Hippocampal formation (tissue), 2 donors: Measurements from ENCODE around the gene CARNS1.
"Not testable (repeated sequence)": the region's sequence is repeated elsewhere in the genome, so short reads cannot be mapped to it uniquely, and the experiment has no call there.

Experiments
- DNase-seq, 2 donors: peaks; one replicate each; lab custom pipeline; 2025; lab: John Stamatoyannopoulos, UW

The CARNS1 gene

DNA sequence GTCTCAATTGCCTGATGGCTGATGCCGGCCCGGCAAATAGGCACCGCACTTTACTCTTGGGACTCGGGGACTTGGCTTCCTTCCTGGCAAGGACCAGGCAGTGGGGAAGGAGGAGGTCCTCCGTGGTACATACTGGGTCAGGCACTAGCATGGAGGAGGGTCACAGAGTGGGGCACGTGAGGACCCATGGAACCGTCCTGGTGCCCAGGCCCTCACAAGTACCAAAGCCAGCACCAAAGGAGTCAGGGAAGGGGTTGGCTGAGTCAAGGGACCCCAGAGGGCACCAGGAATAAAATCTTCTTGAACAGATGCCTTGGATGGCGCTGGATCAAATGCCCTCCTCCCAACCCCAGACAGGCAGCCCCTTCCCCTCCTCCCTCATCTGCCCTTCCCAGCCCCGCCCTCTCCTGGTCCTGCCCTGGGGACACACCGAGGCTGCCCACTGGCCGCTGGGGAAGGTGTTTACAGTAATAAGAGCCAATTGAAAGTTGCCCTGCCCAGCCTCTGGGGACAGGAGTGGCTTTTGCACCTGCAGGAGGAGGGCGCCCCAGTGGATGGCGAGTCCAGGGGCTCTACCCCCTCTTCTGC lies 5.6 kb upstream of the CARNS1 start:
- DNase-seq: no peak

DNA sequence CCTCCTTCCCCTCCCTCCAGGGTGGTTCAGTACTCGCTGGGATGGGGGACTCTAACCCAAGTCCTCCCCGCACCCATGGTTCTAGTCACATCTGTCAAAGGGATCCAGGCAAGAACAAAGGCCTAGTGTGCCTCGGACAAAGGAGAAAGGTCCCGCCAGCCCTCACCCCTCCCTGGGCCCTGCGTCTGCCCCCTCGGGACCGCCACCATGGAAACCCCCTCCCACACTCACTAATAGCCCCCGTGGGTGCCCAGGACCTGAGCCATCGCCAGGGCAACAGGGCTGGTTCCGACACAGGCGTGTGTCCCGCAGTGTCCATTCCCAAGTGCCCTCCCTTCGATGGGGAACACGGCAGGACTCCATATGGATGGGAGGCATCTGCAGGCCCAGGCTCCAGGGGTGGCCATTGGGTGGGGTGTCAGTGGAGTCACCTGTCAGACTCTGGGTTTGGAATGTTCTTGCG lies 5.1 kb upstream of the CARNS1 start:
- peak; percentile 86 to 90 for DNase-seq

DNA sequence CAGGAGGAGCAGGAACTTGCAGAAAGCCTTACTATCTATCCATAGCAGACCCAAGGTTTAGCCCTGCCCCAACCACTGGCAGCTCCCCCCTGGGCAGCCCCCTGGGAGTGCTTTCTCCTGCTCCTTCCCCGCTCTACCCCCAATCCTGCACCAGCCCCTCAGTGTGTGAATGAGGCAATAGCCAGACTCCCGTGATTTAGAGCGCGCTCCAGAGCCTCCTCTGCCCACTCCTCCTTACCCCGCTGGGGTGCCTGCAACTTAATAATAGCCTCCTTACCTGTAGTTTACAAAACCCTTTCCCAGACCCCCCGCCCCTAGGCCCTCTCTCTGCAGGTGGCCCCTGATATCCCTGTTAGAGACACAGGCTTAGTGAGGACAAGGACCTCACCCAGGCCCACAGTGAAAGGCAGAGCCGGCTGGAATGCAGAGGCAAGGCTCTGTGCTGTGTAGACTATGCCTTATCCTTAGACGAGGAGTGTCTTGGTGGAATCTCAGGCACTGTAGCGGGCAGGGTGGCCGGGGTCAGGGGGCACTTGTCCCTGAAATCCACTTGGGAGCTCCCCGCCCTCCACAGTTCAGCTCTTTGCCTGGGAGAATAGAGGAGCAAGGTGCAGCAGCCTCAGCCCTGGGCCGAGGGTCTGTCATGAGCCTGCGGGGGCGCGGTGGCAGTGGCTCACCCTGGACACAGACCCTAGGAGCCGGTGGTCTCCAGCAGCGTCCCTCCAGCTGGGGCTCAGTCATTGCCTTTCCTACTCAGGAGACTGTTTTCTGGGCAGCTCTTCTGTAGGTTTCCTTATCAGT lies 4.3 kb upstream of the CARNS1 start:
- DNase-seq: no peak

DNA sequence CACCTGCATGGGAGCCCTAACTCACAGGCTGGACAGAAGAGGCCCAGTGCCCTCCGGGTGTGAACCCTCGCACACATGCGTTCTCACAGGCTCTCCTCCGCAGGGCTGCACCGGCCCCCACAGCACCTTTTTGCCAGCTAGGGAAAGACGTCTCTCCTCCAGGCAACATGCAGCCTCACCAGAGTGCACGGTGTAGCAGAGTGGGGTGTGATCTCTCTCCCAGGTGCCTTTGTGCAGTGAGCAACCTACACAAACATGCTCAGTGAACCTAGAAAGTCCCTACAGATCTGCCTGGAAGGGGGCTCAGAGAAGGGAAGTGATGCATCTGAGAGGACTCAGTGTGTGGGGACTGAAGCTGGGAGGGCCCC lies 3.7 kb upstream of the CARNS1 start:
- DNase-seq: no peak

DNA sequence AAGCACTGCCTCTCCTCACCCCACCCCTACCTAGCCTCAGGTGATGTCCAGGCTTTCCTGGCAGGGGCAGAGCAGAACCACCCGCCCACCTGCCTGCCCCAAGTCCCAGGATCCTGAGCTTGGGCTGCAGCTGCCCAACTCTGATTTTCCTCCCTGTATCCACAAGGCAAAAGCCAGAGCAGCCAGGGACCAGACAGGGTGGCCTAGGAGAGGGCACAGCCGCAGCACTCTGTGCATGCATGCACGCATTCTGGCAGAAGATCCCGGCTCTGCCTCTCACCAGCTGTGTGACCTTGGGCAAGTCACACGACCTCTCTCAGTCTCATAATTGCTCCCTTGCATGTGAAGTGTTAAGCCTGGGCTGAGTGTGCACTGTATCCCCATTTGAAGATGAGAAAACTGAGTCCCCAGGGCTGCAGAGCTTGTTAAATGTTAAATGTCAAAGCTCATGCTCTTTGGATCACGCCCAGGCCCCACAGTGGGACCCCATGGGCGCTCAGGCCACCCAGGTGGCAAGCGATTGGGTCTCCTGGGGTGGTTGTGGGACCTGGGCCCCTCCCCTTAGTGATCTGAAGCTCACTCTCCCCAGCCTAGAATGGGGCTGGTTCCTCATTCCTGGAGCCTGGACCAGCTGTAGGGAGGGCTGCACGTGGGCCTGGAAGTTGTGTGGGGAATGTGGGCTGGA lies 2.8 kb upstream of the CARNS1 start:
- DNase-seq: no peak

DNA sequence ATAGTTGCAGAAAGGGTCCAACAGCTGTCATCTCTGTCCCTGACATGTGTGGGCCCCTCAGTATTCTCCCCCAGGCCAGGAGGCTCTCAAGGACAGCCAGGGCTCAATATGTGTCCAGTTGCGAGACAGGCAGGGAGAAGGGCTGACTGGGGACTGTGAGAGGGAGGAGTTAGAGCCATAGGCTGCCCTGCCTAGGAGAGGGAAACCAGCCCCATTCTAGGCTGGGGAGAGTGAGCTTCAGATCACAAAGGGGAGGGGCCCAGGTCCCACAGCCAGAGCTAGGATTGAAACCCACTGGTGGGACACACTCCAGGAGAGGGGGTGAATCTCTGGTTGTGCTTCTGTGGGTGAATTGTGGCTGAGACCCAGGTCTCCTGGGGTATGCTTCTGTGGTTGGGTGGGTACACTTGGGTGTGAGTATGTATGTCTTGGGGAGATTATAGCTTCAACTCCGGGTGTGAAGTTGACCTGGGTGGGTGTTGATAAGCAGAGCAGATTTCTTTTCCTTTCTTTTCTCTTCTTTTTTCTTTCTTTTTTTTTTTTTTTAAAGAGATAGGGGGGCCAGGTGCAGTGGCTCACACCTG lies 2.1 kb upstream of the CARNS1 start:
- peak in 1 of 2 donors; percentile 27 for DNase-seq

DNA sequence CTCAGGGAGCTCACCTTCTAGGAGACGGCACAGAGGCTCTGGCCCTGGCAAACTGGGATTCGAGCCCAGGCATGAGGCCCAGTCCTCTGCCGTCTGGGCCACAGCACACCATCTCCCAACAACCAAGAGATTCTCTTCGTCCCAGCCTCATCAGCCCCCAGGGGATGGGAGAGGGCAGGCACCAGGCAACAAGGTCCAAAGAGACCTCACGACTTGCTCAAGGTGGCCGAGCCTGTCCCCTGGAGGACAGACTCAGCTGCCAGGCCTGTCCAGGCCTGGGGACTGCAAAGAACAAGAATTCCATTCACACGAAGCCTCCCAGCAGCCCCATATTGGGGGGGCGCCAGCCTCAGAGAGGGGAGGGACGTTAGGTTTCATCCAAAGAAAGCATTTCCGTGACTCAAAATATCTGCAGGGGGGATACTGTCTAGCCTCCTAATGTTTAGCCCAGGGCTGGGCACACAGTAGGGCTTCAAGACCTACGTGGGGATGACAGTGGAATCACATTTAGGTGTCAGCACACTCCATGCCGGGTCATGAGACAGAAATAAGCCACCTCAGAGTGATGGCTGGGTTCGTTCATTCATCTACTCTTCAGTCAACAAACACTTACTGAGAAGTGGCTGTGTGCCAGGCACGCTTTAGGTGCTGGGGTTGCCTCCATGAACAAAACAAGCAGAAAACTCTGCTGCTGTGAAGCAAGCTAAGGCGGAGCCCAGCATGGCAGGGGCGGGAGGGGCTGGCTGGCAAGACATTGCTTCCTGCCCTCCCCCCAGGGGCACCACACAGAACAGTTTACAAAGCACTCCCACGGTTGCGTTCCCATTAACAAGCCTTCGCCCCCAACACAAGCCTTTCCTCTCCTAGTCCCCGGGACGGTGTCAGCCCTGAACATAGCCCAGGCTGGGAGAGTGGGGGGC lies 1.2 kb downstream of the CARNS1 start:
- no peak for DNase-seq

DNA sequence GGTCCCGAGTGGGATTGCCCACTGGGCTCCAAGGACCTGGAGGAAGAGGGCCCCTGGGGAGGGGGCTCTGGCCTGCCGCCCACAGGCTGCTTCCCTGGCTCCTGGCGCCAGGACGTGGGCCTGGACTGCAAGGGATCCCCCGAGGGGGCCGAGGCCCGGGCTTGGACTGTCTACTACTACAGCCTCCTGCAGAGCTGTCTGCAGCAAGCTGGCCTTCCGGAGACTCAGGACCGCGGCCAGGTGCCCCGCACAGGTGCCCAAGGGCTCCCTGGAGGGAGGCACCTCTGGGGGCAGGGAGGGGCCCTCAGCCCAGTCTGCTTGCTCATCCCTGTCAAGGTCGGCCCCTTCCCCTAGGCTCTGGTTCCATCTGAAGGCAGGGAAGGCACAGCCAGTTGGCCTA lies 1.9 kb downstream of the CARNS1 start:
- DNase-seq: no peak

DNA sequence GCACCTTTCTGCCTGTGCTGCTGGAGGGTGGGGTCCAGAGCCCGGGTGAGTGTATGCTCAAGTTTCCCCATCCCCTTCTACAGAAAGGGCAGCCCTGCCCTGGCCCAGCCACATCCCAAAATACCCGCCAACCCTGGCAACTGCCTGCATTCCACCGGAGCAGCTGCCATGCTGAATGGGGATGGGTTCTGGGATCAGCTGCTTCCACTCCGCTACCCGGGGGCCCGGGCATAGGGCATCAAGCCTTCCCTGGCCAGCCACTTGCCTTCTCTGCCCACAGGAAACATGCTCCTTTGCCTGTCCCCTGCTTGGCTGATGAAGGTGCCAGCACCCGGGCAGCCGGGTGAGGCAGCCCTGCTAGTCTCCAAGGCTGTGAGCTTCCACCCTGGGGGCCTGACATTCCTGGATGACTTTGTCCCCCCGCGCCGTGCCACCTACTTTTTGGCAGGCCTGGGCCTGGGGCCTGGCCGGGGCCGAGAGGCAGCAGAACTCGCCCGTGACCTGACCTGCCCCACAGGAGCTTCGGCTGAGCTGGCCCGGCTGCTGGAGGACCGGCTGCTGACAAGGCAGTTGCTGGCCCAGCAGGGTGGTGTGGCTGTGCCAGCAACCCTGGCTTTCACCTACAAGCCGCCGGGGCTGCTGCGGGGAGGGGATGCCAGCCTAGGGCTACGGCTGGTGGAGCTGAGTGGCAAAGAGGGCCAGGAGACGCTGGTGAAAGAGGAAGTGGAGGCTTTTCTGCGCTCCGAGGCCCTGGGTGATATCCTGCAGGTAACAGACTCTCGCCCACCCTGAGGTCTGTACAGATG lies 3.2 kb downstream of the CARNS1 start:
- no peak for DNase-seq

DNA sequence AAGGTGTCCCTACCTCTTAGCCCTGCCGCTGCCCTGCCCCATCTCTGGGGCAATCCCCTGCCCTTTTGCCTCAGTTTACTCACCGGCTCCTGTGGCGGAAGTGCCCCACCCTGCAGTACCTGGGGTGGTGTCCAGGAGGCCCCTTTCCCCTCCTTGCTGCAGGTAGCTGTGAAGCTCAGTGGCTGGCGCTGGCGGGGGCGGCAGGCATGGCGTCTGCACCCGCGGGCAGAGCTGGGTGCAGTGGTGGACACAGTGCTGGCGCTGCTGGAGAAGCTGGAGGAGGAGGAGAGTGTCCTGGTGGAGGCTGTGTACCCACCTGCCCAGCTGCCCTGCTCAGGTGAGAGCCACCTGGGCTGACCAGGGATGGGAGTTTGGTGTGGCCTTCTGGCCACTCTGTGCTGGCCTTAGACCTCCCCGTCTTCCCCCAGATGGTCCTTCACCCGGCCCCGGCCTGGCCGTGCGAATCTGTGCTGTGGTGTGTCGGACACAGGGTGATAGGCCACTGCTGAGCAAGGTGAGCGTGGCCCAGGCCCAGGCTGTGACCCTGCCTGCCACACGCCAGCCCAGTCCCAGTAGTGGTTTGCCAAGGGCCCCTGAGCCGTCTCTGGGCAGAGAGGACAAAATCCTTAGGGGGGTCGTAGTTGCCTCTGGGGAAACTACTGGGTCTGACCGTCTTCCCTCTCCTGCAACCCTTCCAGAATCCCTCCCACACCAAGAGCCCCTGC lies 4.0 kb downstream of the CARNS1 start:
- DNase-seq: no peak

DNA sequence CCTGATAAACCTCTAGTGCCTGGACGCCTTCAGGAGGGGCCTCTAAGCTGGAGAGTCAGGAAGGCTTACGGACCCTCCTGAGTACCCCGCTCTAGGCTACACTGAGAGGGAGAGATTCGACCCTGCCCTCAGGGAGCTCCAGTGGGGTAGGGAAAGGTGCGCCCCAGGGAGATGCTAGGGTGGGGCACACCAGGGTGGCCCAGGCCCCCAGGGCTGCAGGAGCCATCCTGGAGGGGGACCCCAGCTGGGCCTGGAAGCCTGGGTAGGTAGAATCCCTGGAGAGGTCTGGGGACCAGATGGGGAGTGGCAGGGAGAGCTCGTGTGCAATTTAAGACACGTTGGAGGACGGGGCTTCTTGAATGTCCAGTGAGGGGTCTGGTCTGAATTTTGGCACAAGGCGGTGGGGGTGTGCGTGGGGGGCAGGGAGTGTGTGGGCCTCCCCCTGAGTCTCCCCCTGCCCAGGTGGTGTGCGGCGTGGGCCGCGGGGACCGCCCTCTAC lies 4.7 kb downstream of the CARNS1 start:
- DNase-seq: no peak

DNA sequence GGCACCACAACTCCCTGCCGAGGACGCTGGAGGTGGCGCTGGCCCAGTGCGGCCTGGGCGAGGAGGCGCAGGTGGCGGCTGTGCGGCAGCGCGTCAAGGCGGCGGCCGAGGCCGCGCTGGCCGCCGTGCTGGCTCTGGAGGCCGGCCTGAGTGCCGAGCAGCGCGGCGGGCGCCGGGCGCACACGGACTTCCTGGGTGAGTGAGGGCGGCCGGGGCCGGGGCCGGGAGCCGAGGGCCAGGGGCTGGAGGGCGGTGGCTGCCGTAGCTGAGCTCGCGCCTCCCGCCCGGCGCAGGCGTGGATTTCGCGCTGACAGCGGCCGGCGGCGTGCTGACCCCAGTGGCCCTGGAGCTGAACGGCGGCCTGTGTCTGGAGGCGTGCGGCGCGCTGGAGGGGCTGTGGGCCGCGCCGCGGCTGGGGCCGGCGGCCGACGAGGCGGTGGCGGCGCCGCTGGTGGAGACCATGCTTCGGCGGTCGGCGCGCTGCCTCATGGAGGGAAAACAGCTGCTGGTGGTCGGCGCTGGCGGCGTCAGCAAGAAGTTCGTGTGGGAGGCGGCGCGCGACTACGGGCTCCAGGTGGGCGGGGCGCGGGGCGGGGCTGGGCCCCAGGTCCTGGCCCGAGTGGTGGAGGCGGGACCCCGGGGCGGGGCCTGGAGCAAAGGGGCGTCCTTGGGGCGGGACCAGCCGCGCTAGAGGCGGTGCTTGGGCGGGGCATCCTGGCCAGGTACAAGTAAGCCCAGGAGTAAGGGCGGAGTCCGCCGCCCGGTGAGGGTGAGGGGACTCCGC lies 5.4 kb downstream of the CARNS1 start:
- DNase-seq: peak; percentile 75 to 87

DNA sequence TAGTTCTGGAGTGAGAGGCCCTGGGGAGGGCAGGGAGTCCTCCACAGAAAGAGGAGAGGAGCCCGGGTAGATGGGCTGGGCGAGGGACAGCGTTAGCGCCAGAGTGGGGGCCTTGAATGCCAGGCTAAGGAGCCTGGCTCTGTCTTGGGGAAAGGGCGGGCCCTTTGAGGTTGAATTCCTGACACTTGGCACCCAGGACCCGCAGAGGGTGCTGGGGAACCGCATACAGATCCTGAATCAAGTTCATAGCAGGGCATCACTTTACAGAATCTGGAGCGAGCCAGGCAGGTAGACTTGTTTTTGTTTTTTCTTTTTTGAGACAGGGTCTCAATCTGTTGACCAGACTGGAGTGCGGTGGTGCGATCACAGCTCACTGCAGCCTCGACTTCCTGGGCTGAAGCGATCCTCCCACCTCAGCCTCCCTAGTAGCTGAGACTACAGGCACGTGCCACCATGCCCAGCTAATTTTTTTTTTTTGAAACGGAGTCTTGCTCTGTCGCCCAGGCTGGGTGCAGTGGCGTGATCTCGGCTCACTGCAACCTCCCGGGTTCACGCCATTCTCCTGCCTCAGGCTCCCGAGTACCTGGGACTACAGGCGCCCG lies 6.1 kb downstream of the CARNS1 start:
- DNase-seq: no peak

DNA sequence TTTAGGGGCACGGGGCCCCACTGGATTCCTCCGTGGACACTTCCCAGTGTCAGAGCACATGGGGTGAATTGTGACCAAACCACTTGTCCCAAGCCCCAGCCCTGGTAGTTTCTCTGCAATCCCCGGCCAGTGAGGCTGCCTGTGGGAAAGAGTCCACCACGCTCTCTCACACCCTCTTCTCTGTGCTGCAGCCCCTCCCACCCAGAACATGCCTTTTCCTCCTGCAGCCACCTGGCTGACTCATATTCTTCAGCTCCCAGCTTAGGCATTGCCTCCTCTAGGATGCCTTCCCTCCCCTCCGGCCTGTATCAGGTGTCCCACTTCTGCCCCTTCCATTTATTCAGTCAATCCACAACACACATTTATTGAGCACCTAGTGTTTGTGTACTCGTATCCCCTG lies 7.4 kb downstream of the CARNS1 start:
- no peak for DNase-seq

DNA sequence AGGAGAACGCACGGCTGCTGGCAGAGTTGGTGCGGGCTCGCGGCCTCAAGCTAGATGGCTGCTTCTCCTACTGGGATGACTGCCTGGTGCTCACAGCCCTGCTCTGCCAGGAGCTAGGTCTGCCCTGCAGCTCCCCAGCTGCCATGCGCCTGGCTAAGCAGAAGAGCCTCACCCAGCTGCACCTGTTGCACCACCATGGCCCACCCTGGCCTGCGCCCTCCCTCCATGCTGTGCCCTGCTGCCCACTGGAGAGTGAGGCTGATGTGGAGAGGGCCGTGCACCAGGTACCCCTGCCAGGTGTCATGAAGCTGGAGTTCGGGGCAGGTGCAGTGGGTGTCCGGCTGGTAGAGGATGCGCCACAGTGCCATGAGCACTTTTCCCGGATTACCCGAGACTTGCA lies 8.0 kb downstream of the CARNS1 start:
- no peak for DNase-seq

DNA sequence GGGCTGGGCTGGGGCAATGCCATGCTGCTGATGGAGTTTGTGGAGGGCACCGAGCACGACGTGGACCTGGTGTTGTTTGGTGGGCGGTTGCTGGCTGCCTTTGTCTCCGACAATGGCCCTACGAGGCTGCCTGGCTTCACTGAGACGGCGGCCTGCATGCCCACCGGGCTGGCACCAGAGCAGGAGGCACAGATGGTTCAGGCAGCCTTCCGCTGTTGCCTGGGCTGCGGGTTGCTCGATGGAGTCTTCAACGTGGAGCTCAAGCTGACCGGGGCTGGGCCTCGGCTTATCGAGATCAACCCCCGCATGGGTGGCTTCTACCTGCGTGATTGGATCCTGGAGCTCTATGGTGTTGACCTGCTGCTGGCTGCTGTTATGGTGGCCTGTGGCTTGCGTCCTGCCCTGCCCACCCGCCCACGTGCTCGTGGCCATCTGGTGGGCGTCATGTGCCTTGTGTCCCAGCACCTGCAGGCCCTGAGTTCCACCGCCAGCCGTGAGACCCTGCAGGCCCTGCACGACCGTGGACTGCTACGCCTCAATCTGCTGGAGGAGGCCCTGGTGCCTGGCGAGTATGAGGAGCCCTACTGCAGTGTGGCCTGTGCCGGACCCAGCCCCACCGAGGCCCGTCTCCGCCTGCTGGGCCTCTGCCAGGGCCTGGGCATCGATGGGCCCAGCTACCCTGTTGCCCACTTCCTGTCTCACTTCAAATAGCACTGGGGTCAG lies 8.6 kb downstream of the CARNS1 start:
- DNase-seq: no peak

DNA sequence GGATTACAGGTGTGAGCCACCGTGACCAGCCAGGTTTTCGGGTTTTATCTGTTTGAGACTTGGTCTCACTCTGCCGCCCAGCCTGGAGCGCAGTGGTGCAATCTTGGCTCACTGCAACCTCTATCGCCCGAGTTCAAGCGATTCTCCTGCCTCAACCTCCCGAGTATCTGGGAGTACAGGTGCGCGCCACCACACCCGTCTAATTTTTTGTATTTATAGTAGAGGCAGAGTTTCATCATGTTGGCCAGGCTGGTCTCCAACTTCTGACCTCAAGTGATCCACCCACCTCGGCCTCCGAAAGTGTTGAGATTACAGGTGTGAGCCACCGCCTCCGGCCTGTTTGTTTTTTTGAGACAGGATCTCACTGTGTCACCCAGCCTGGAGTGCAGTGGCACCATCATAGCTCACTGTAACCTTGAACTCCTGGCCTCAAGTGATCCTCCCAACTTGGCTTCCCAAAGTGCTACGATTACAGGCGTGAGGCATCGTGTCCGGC lies 11.9 kb downstream of the CARNS1 start:
- not testable (repeated sequence) for DNase-seq
